ENCODE data around the gene WT1.
A peak's percentile ranks its signal among the peaks of the same experiment; 100 is the strongest.

Gene WT1

GRCh38 chr11:32388365-32388764 is 47.0 kb downstream of the WT1 start (continued):
- no peak for TF ChIP-seq ZBTB7A (tag by site-specific recombination; IDR thresholded peaks at IDR 0.05; ENCODE audit: low read depth)
- no peak for TF ChIP-seq ZSCAN4 (tag by site-specific recombination; IDR thresholded peaks at IDR 0.05)

GRCh38 chr11:32387411-32387810 is 47.9 kb downstream of the WT1 start:
- H3K36me3 ChIP-seq (ENCODE audit: control insufficient read depth in 2 of 2, insufficient read depth in 1 of 2, low read length in 2 of 2): no peaks in the 10 kb centered on the region
- no peaks in the 10 kb centered on the region for H3K9me3 ChIP-seq (ENCODE audit: control insufficient read depth, insufficient read depth, low read depth, low read length)
- ChIA-PET CTCF (interaction anchor here (0.7 to 2.6 kb wide), 10 partner anchors 7 to 404 kb away, joined by 3 to 17 read pairs (median 6); partner anchors contain the start of gene EIF3M), POLR2A (no interaction called here)
- H3K4me1 ChIP-seq (ENCODE audit: control insufficient read depth, insufficient read depth, low read length): no peaks in the 10 kb centered on the region; the same call in 1 of the 2 replicates
- no peak for TF ChIP-seq ZNF670 (tag by site-specific recombination; IDR thresholded peaks at IDR 0.05; ENCODE audit: low read depth)
- no peak for TF ChIP-seq ZNF175 (tag by site-specific recombination; IDR thresholded peaks at IDR 0.05)
- TF ChIP-seq RBAK (tag by site-specific recombination; IDR thresholded peaks at IDR 0.05): no peak
- TF ChIP-seq ZNF311 (tag by site-specific recombination; IDR thresholded peaks at IDR 0.05; ENCODE audit: borderline replicate concordance): no peak
- no peak for TF ChIP-seq SCRT1 (tag by site-specific recombination; IDR thresholded peaks at IDR 0.05; ENCODE audit: borderline replicate concordance)
- no peak for TF ChIP-seq ZNF366 (tag by site-specific recombination; conservative IDR thresholded peaks at IDR 0.05)
- no peak for TF ChIP-seq ZNF214 (tag by site-specific recombination; IDR thresholded peaks at IDR 0.05; ENCODE audit: borderline replicate concordance)
- TF ChIP-seq ZBTB44 (tag by site-specific recombination; IDR thresholded peaks at IDR 0.05): no peak
- no peak for TF ChIP-seq ZNF223 (tag by site-specific recombination; IDR thresholded peaks at IDR 0.05)
- no peak for TF ChIP-seq ZNF747 (tag by site-specific recombination; IDR thresholded peaks at IDR 0.05)
- TF ChIP-seq ZBTB21 (tag by site-specific recombination; IDR thresholded peaks at IDR 0.05): no peak
- no peak overlapping the region for H3K27ac ChIP-seq (ENCODE audit: extremely low read depth, low read depth, low read length)
- no peak overlapping the region for H3K4me3 ChIP-seq (ENCODE audit: low read depth, low read length)

GRCh38 chr11:32386770-32387377 is 48.5 kb downstream of the WT1 start:
- CTCF ChIA-PET: interaction anchor here (0.5 to 2.6 kb wide), 30 partner anchors 8 to 493 kb away, joined by 3 to 17 read pairs (median 4); partner anchors contain the start of gene EIF3M
- H3K4me1 ChIP-seq (ENCODE audit: control insufficient read depth, insufficient read depth, low read length): no peaks in the 10 kb centered on the region; the same call in 1 of the 2 replicates
- no peaks in the 10 kb centered on the region for H3K36me3 ChIP-seq (ENCODE audit: control insufficient read depth in 2 of 2, insufficient read depth in 1 of 2, low read length in 2 of 2)
- POLR2A ChIA-PET: interaction anchor here (1.0 kb wide), 1 partner anchor 197 kb away, joined by 5 read pairs; the partner anchor contains the start of gene EIF3M
- no peak overlapping the region for H3K4me3 ChIP-seq (ENCODE audit: low read depth, low read length)
- H3K9me3 ChIP-seq (ENCODE audit: control insufficient read depth, insufficient read depth, low read depth, low read length): no peaks in the 10 kb centered on the region
- no peak overlapping the region for H3K27ac ChIP-seq (ENCODE audit: extremely low read depth, low read depth, low read length)
- no peak for TF ChIP-seq ZNF449 (tag by site-specific recombination; IDR thresholded peaks at IDR 0.05)
- TF ChIP-seq ZNF366 (tag by site-specific recombination; conservative IDR thresholded peaks at IDR 0.05): peak; percentile 26; the same call in 1 of the 2 replicates
- TF ChIP-seq ZNF629 (tag by site-specific recombination; IDR thresholded peaks at IDR 0.05): peak; percentile 62
- no peak for TF ChIP-seq ZNF514 (tag by site-specific recombination; IDR thresholded peaks at IDR 0.05)
- no peak for TF ChIP-seq ZNF473 (tag by site-specific recombination; IDR thresholded peaks at IDR 0.05)
- TF ChIP-seq KLF1 (tag by site-specific recombination; IDR thresholded peaks at IDR 0.05): no peak
- TF ChIP-seq ZNF184 (tag by site-specific recombination; IDR thresholded peaks at IDR 0.05): no peak
- TF ChIP-seq SP7 (tag by site-specific recombination; IDR thresholded peaks at IDR 0.05): 0 out of 2 replicates have a peak, but pooled peaks have one; percentile 50
- peak; percentile 89 for TF ChIP-seq ZNF660 (tag by site-specific recombination; IDR thresholded peaks at IDR 0.05)
- 0 out of 2 replicates have a peak, but pooled peaks have one; percentile 31 for TF ChIP-seq ZNF549 (tag by site-specific recombination; IDR thresholded peaks at IDR 0.05)
- TF ChIP-seq ZBTB21 (tag by site-specific recombination; IDR thresholded peaks at IDR 0.05): 0 out of 2 replicates have a peak, but pooled peaks have one; percentile 22
- no peak for TF ChIP-seq ZNF274 (IDR thresholded peaks at IDR 0.05; ENCODE audit: low read length)
- TF ChIP-seq ZNF274 (tag by site-specific recombination; IDR thresholded peaks at IDR 0.05; ENCODE audit: borderline replicate concordance): no peak

Data from HEK293 (cell line).